Esophagus squamous epithelium (tissue), 5 donors: Measurements from ENCODE around the gene FNDC3A. TPM values are rescaled to one million over a fixed set of nuclear protein-coding genes. Genes with fewer than 3 reads are reported as not detected.

Experiments used
- DNase-seq: peaks from one replicate; lab custom pipeline; 2025; lab: John Stamatoyannopoulos, UW
- H3K27ac ChIP-seq, 4 donors: fragments of 200-600 bp; sonication (generic); one replicate each; pipeline ENCODE4 v1.5.1; 2016 to 2019; ENCODE audit warnings: mild to moderate bottlenecking in 1 of 4
- H3K27me3 ChIP-seq, 4 donors: fragments of 200-600 bp; sonication (generic); 1 replicate in 3 of 4; 2 replicates in 1 of 4; pipeline versions ENCODE4 v1.5.1 to v1.6.0; 2017 to 2021; ENCODE audit warnings: antibody characterized with exemption in 1 of 4
- H3K36me3 ChIP-seq, 3 donors: fragments of 200-600 bp; sonication (generic); one replicate each; pipeline ENCODE4 v1.5.1; 2016 to 2019
- H3K4me1 ChIP-seq, 3 donors: fragments of 200-600 bp; sonication (generic); one replicate each; pipeline ENCODE4 v1.5.1; 2017 to 2019
- H3K4me3 ChIP-seq, 4 donors: fragments of 200-600 bp; sonication (generic); 1 replicate in 3 of 4; 2 replicates in 1 of 4; pipeline ENCODE4 v1.5.1; 2016 to 2019; ENCODE audit warnings: mild to moderate bottlenecking in 2 of 4, moderate library complexity in 1 of 4
- H3K9me3 ChIP-seq, 3 donors: fragments of 200-600 bp; sonication (generic); one replicate each; pipeline ENCODE4 v1.5.1; 2016 to 2019
- CTCF ChIP-seq, 6 experiments: fragments of 450-650 bp in 4 of 6; fragments of 200-600 bp in 2 of 6; sonication (generic) in 2 of 6; IDR thresholded peaks; one replicate each; pipeline ENCODE4 v1.5.1; 2016 to 2019; ENCODE audit warnings: antibody characterized with exemption in 6 of 6, mild to moderate bottlenecking in 4 of 6, moderate library complexity in 4 of 6
- POLR2A ChIP-seq, 4 donors: fragments of 450-650 bp; IDR thresholded peaks; one replicate each; pipeline ENCODE4 v1.6.1; 2017; ENCODE audit warnings: antibody characterized with exemption in 4 of 4, mild to moderate bottlenecking in 4 of 4, moderate library complexity in 3 of 4
- WGBS, 2 donors: methylation state at CpG; one replicate each; pipeline ENCODE4 v1.1.5; 2018; 5-methylcytosine and 5-hydroxymethylcytosine counted together
- intact Hi-C: fragments of 100-400 bp; cut with DNase I; formaldehyde crosslinking; loops from one replicate; pipeline ENCODE4 v1.15.0; 2022
- total RNA-seq, 4 donors: library from RNA; depleted of rRNA; stranded (reverse); fragments of >200 nt; gene quantifications; one replicate each; pipeline ENCODE4 v1.1.0, GENCODE V29; 2016
- donor health status: DM: yes; HTN: yes; CAD: no.

FNDC3A gene
- total RNA-seq, 4 donors from 2014 or later: 10.0 to 29.8 (median 19.5) TPM

- intact Hi-C loops: no loop called here
- no peaks in the 10 kb centered on the region for H3K27me3 ChIP-seq
- peak within 1 kb of the TSS; percentile 64 to 97 (median 88) for H3K4me3 ChIP-seq
- WGBS, 2 donors: 0 to 2% methylated on average over 41 to 44 of the region's 56 CpGs
- peak; percentile 67 for DNase-seq
- H3K36me3 ChIP-seq: peaks cover 0 to 14% (median 0%) of the 10 kb centered on the region in 3 donors
- H3K4me1 ChIP-seq: peaks cover 0 to 30% (median 9%) of the 10 kb centered on the region in 3 donors
- TF ChIP-seq POLR2A (IDR thresholded peaks at IDR 0.05) (peak in 3 of 4 donors; percentile 52 to 87 (median 84)), CTCF (IDR thresholded peaks at IDR 0.05) (peak in 1 of 6 experiments; percentile 23)
- peak within 1 kb of the TSS; percentile 85 to 97 (median 94) for H3K27ac ChIP-seq
- no peaks in the 10 kb centered on the region for H3K9me3 ChIP-seq
Observed at GRCh38 chr13:49247643-49248621, 272.2 kb downstream of the FNDC3A start, which contains the start of gene CDADC1. CDADC1 (plus strand) TSS chr13:49247925; CDS start chr13:49248038, 113 bp downstream.

GRCh38 chr13:49248622-49249002 lies 272.9 kb downstream of the FNDC3A start:
- WGBS, 2 donors: 8 to 9% methylated on average over 6 of the region's 6 CpGs

GRCh38 chr13:49251326-49251725 lies 275.6 kb downstream of the FNDC3A start:
- 71 to 77% methylated on average over 5 of the region's 5 CpGs for WGBS, 2 donors
- Histone ChIP-seq H3K4me3 (no peak overlapping the region), H3K9me3 (no peaks in the 10 kb centered on the region), H3K36me3 (peaks cover 0 to 41% (median 3%) of the 10 kb centered on the region in 3 donors), H3K4me1 (peaks cover 0 to 30% (median 9%) of the 10 kb centered on the region in 3 donors), H3K27ac (no peak overlapping the region), H3K27me3 (no peaks in the 10 kb centered on the region)
- DNase-seq: no peak
- no peak for TF ChIP-seq POLR2A (IDR thresholded peaks at IDR 0.05)
- no peak for TF ChIP-seq CTCF (IDR thresholded peaks at IDR 0.05)
- intact Hi-C loops: no loop called here

More at GRCh38 chr13:49248622-49249002, 272.9 kb downstream of the FNDC3A start:
- H3K4me1 ChIP-seq: peaks cover 0 to 30% (median 9%) of the 10 kb centered on the region in 3 donors
- intact Hi-C loops: no loop called here
- peaks cover 0 to 14% (median 0%) of the 10 kb centered on the region in 3 donors for H3K36me3 ChIP-seq
- H3K27ac ChIP-seq: peak overlapping the region; percentile 85 to 97 (median 94)
- H3K27me3 ChIP-seq: no peaks in the 10 kb centered on the region
- no peak for DNase-seq
- peak overlapping the region; percentile 64 to 97 (median 88) for H3K4me3 ChIP-seq
- TF ChIP-seq CTCF (IDR thresholded peaks at IDR 0.05) (no peak), POLR2A (IDR thresholded peaks at IDR 0.05) (no peak)
- H3K9me3 ChIP-seq: no peaks in the 10 kb centered on the region

- Histone ChIP-seq H3K9me3 (no peaks in the 10 kb centered on the region), H3K27ac (no peak overlapping the region), H3K36me3 (peaks cover 0 to 57% (median 6%) of the 10 kb centered on the region in 3 donors), H3K4me3 (no peak overlapping the region), H3K4me1 (peaks cover 4 to 31% (median 7%) of the 10 kb centered on the region in 3 donors), H3K27me3 (no peaks in the 10 kb centered on the region)
- intact Hi-C loops: no loop called here
- WGBS, 2 donors: 94 to 100% methylated on average over 1 of the region's 1 CpG
- TF ChIP-seq POLR2A (IDR thresholded peaks at IDR 0.05) (no peak), CTCF (IDR thresholded peaks at IDR 0.05) (no peak)
- DNase-seq: no peak
Observed at GRCh38 chr13:49253310-49253709, 277.6 kb downstream of the FNDC3A start.

GRCh38 chr13:49254007-49254406 lies 278.3 kb downstream of the FNDC3A start:
- WGBS, 2 donors: 39 to 45% methylated on average over 1 of the region's 1 CpG
- H3K4me3 ChIP-seq: no peak overlapping the region

More at GRCh38 chr13:49254007-49254406, 278.3 kb downstream of the FNDC3A start:
- Histone ChIP-seq H3K27me3 (no peaks in the 10 kb centered on the region), H3K4me1 (peaks cover 1 to 24% (median 4%) of the 10 kb centered on the region in 3 donors), H3K9me3 (no peaks in the 10 kb centered on the region), H3K36me3 (peaks cover 0 to 64% (median 6%) of the 10 kb centered on the region in 3 donors), H3K27ac (no peak overlapping the region)
- DNase-seq: no peak
- TF ChIP-seq CTCF (IDR thresholded peaks at IDR 0.05) (no peak), POLR2A (IDR thresholded peaks at IDR 0.05) (no peak)
- intact Hi-C loops: no loop called here
